ENCODE data around the gene DUS3L.

Gene DUS3L

DNA sequence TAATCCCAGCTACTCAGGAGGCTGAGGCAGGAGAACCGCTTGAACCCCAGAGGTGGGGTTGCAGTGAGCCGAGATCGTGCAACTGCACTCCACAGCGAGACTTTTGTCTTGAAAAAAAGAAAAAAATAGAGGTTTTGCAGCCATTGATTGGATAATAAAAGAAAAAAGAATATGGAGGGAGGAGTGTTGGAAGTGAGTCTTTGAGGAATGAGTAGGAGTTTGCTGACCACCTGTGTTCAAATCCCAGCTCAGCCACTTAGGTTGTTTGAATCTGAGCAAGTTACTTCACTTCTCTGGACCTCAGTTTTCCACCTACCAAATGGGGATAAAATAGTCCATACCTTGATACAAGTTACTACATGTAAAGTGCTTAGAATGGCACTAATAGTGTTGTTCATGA lies 20.2 kb upstream of the DUS3L start:
- no peaks in the 10 kb centered on the region for H3K36me3 ChIP-seq (ENCODE audit: control insufficient read depth in 1 of 2, insufficient read depth in 2 of 2, low read depth in 1 of 2, low read length in 2 of 2)
- DNase-seq = no peak
- H4K8ac ChIP-seq (ENCODE audit: low read length) = no peak overlapping the region
- no peak overlapping the region for H2BK15ac ChIP-seq (ENCODE audit: low read depth, poor library complexity, severe bottlenecking)
- no peak overlapping the region for H3K4ac ChIP-seq (ENCODE audit: low read depth in 1 of 2, low read length in 2 of 2)
- H3K27ac ChIP-seq (ENCODE audit: low read length, poor library complexity, severe bottlenecking) = no peak overlapping the region
- H3K4me1 ChIP-seq (ENCODE audit: control insufficient read depth, insufficient read depth, low read depth, low read length) = no peaks in the 10 kb centered on the region
- no peak overlapping the region for H3K4me3 ChIP-seq (ENCODE audit: insufficient read depth in 1 of 2, low read depth in 1 of 2, low read length in 2 of 2)
- no peak overlapping the region for H2AFZ ChIP-seq (ENCODE audit: low read depth, low read length)
- WGBS = 92% methylated on average over 4 of the region's 4 CpGs
- no peak overlapping the region for H3K18ac ChIP-seq (ENCODE audit: low read depth in 1 of 2, low read length in 2 of 2)
- H3K4me2 ChIP-seq (ENCODE audit: low read length, poor library complexity, severe bottlenecking) = no peak overlapping the region
- H2BK120ac ChIP-seq (ENCODE audit: low read depth, low read length) = no peak overlapping the region
- no peak overlapping the region for H3K23ac ChIP-seq (ENCODE audit: low read length in 2 of 2)
- no peak overlapping the region for H2AK5ac ChIP-seq (ENCODE audit: low read length, severe bottlenecking)
- no peak overlapping the region for H3K9ac ChIP-seq (ENCODE audit: low read length)
- no peaks in the 10 kb centered on the region for H3K79me1 ChIP-seq (replicated peaks; ENCODE audit: low read length, poor library complexity, severe bottlenecking)
- H2BK12ac ChIP-seq (ENCODE audit: low read length in 2 of 2) = no peak overlapping the region
- H2BK5ac ChIP-seq (ENCODE audit: low read depth, low read length, poor library complexity, severe bottlenecking) = no peak overlapping the region
- H3K14ac ChIP-seq (ENCODE audit: low read length in 2 of 2) = no peak overlapping the region
- no peaks in the 10 kb centered on the region for H3K9me3 ChIP-seq (ENCODE audit: control insufficient read depth, low read length)
- H4K91ac ChIP-seq (ENCODE audit: low read length) = no peak overlapping the region
- H3K27me3 ChIP-seq (ENCODE audit: control insufficient read depth in 1 of 2, insufficient read depth in 1 of 2, low read length in 2 of 2) = peaks cover 25 to 30% of the 10 kb centered on the region in 2 experiments

DNA sequence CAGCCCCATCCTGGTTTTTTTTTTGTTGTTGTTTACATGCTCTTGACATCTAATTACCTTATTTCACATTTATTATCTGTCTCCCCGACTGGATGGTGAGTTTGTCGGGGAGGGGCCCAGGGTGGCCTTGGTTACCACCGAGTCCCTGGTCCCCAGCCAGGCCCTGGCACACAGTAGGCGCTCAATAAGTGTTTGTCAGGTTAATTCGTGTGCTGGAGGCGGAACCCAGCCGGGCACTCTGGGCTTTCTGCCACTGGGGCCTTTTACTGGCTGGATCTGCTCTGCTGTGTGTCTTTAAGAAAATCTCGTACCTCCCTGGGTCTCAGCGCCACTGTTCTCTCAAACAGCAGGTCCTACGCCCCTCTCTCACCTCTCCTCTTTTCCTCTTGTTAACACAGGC lies 18.5 kb upstream of the DUS3L start:
- peak overlapping the region; percentile 12 for H2BK15ac ChIP-seq (ENCODE audit: low read depth, poor library complexity, severe bottlenecking)
- H4K91ac ChIP-seq (ENCODE audit: low read length) = no peak overlapping the region
- no peak overlapping the region for H3K4me3 ChIP-seq (ENCODE audit: insufficient read depth in 1 of 2, low read depth in 1 of 2, low read length in 2 of 2)
- no peaks in the 10 kb centered on the region for H3K9me3 ChIP-seq (ENCODE audit: control insufficient read depth, low read length)
- no peak overlapping the region for H3K4ac ChIP-seq (ENCODE audit: low read depth in 1 of 2, low read length in 2 of 2)
- no peak overlapping the region for H2AK5ac ChIP-seq (ENCODE audit: low read length, severe bottlenecking)
- no peak overlapping the region for H2BK12ac ChIP-seq (ENCODE audit: low read length in 2 of 2)
- H3K4me2 ChIP-seq (ENCODE audit: low read length, poor library complexity, severe bottlenecking) = no peak overlapping the region
- H3K18ac ChIP-seq (ENCODE audit: low read depth in 1 of 2, low read length in 2 of 2) = no peak overlapping the region
- no peak overlapping the region for H4K8ac ChIP-seq (ENCODE audit: low read length)
- H2AFZ ChIP-seq (ENCODE audit: low read depth, low read length) = no peak overlapping the region
- no peak overlapping the region for H3K9ac ChIP-seq (ENCODE audit: low read length)
- no peaks in the 10 kb centered on the region for H3K79me1 ChIP-seq (replicated peaks; ENCODE audit: low read length, poor library complexity, severe bottlenecking)
- no peak for DNase-seq
- peaks cover 29 to 33% of the 10 kb centered on the region in 2 experiments for H3K27me3 ChIP-seq (ENCODE audit: control insufficient read depth in 1 of 2, insufficient read depth in 1 of 2, low read length in 2 of 2)
- no peak overlapping the region for H2BK5ac ChIP-seq (ENCODE audit: low read depth, low read length, poor library complexity, severe bottlenecking)
- H3K4me1 ChIP-seq (ENCODE audit: control insufficient read depth, insufficient read depth, low read depth, low read length) = peaks cover 7% of the 10 kb centered on the region
- no peak overlapping the region for H3K14ac ChIP-seq (ENCODE audit: low read length in 2 of 2)
- H3K27ac ChIP-seq (ENCODE audit: low read length, poor library complexity, severe bottlenecking) = no peak overlapping the region
- H3K23ac ChIP-seq (ENCODE audit: low read length in 2 of 2) = no peak overlapping the region
- peak overlapping the region; percentile 73 for H2BK120ac ChIP-seq (ENCODE audit: low read depth, low read length)
- no peaks in the 10 kb centered on the region for H3K36me3 ChIP-seq (ENCODE audit: control insufficient read depth in 1 of 2, insufficient read depth in 2 of 2, low read depth in 1 of 2, low read length in 2 of 2)
- 72% methylated on average over 9 of the region's 10 CpGs for WGBS

DNA sequence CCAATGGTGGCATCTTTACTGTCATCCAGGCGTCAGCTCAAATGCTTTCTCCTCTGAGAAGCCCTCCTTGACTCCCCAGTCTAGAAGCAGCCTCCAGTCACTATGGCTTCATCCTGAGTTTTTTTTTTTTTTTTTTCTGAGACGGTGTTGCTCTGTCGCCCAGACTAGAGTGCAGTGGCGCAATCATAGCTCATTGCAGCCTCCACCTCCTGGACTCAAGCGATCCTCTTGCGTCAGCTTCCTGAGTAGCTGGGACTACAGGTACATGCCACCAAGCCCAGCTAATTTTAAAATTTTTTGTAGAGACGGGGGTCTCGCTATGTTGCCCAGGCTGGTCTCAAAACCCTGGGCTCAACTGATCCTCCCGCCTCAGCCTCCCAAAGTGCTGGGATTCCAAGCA lies 18.1 kb upstream of the DUS3L start:
- no peak overlapping the region for H3K23ac ChIP-seq (ENCODE audit: low read length in 2 of 2)
- H4K91ac ChIP-seq (ENCODE audit: low read length) = no peak overlapping the region
- H3K18ac ChIP-seq (ENCODE audit: low read depth in 1 of 2, low read length in 2 of 2) = no peak overlapping the region
- no peak overlapping the region for H2BK12ac ChIP-seq (ENCODE audit: low read length in 2 of 2)
- peaks cover 33% of the 10 kb centered on the region in 2 experiments for H3K27me3 ChIP-seq (ENCODE audit: control insufficient read depth in 1 of 2, insufficient read depth in 1 of 2, low read length in 2 of 2)
- H3K4me2 ChIP-seq (ENCODE audit: low read length, poor library complexity, severe bottlenecking) = no peak overlapping the region
- H3K9ac ChIP-seq (ENCODE audit: low read length) = no peak overlapping the region
- H3K14ac ChIP-seq (ENCODE audit: low read length in 2 of 2) = no peak overlapping the region
- no peak overlapping the region for H2AFZ ChIP-seq (ENCODE audit: low read depth, low read length)
- H2BK120ac ChIP-seq (ENCODE audit: low read depth, low read length) = no peak overlapping the region
- H3K9me3 ChIP-seq (ENCODE audit: control insufficient read depth, low read length) = no peaks in the 10 kb centered on the region
- no peak overlapping the region for H2AK5ac ChIP-seq (ENCODE audit: low read length, severe bottlenecking)
- H4K8ac ChIP-seq (ENCODE audit: low read length) = no peak overlapping the region
- H3K79me1 ChIP-seq (replicated peaks; ENCODE audit: low read length, poor library complexity, severe bottlenecking) = no peaks in the 10 kb centered on the region
- H3K4ac ChIP-seq (ENCODE audit: low read depth in 1 of 2, low read length in 2 of 2) = no peak overlapping the region
- WGBS = 90% methylated on average over 9 of the region's 9 CpGs
- no peak overlapping the region for H3K27ac ChIP-seq (ENCODE audit: low read length, poor library complexity, severe bottlenecking)
- peaks cover 11% of the 10 kb centered on the region for H3K4me1 ChIP-seq (ENCODE audit: control insufficient read depth, insufficient read depth, low read depth, low read length)
- no peak for DNase-seq
- no peak overlapping the region for H3K4me3 ChIP-seq (ENCODE audit: insufficient read depth in 1 of 2, low read depth in 1 of 2, low read length in 2 of 2)
- no peaks in the 10 kb centered on the region for H3K36me3 ChIP-seq (ENCODE audit: control insufficient read depth in 1 of 2, insufficient read depth in 2 of 2, low read depth in 1 of 2, low read length in 2 of 2)
- no peak overlapping the region for H2BK15ac ChIP-seq (ENCODE audit: low read depth, poor library complexity, severe bottlenecking)
- H2BK5ac ChIP-seq (ENCODE audit: low read depth, low read length, poor library complexity, severe bottlenecking) = no peak overlapping the region

DNA sequence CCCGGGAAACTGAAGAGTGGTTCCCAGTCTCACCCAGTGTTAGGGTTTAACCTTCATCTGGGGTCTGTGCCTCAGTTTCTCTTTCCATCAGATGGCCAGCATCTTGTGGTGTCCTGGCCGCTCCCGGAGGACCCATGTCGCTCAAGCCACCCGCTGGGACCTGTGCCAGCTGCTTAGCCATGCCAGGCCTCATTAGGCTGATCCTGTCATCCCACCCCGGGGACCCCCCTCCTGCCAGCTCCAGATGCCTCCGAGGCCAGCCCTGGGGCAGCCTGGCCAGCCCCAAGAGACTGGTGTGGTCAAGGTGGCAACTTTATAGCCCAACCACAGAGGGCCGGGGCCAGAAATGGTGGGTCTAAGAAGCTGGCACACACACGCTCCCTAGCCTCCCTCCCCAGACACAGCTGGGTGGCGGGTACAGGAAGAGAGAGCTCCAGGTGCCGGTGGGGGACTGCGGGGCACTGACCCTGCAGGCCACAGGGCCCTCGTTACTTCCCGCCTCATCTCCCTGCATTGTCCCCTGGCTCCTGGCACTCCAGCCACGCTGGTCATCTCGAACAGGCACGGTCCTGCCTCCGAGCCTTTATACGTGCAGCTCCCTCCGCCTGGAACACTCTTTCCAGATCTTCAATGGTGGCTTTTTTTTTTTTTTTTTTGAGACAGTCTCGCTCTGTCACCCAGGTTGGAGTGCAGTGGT lies 17.3 kb upstream of the DUS3L start:
- H3K18ac ChIP-seq (ENCODE audit: low read depth in 1 of 2, low read length in 2 of 2) = no peak overlapping the region
- no peak overlapping the region for H2BK12ac ChIP-seq (ENCODE audit: low read length in 2 of 2)
- H3K36me3 ChIP-seq (ENCODE audit: control insufficient read depth in 1 of 2, insufficient read depth in 2 of 2, low read depth in 1 of 2, low read length in 2 of 2) = no peaks in the 10 kb centered on the region
- no peak overlapping the region for H4K8ac ChIP-seq (ENCODE audit: low read length)
- 92% methylated on average over 20 of the region's 21 CpGs for WGBS
- H4K91ac ChIP-seq (ENCODE audit: low read length) = peak overlapping the region; percentile 61
- no peak overlapping the region for H3K4me2 ChIP-seq (ENCODE audit: low read length, poor library complexity, severe bottlenecking)
- no peak overlapping the region for H2BK5ac ChIP-seq (ENCODE audit: low read depth, low read length, poor library complexity, severe bottlenecking)
- no peak overlapping the region for H3K4ac ChIP-seq (ENCODE audit: low read depth in 1 of 2, low read length in 2 of 2)
- H3K9ac ChIP-seq (ENCODE audit: low read length) = no peak overlapping the region
- H2BK15ac ChIP-seq (ENCODE audit: low read depth, poor library complexity, severe bottlenecking) = no peak overlapping the region
- H2AFZ ChIP-seq (ENCODE audit: low read depth, low read length) = no peak overlapping the region
- no peak overlapping the region for H2AK5ac ChIP-seq (ENCODE audit: low read length, severe bottlenecking)
- H3K9me3 ChIP-seq (ENCODE audit: control insufficient read depth, low read length) = no peaks in the 10 kb centered on the region
- DNase-seq = no peak
- H2BK120ac ChIP-seq (ENCODE audit: low read depth, low read length) = no peak overlapping the region
- H3K4me1 ChIP-seq (ENCODE audit: control insufficient read depth, insufficient read depth, low read depth, low read length) = peaks cover 15% of the 10 kb centered on the region
- peaks cover 33 to 37% of the 10 kb centered on the region in 2 experiments for H3K27me3 ChIP-seq (ENCODE audit: control insufficient read depth in 1 of 2, insufficient read depth in 1 of 2, low read length in 2 of 2)
- H3K79me1 ChIP-seq (replicated peaks; ENCODE audit: low read length, poor library complexity, severe bottlenecking) = no peaks in the 10 kb centered on the region
- H3K23ac ChIP-seq (ENCODE audit: low read length in 2 of 2) = no peak overlapping the region
- H3K27ac ChIP-seq (ENCODE audit: low read length, poor library complexity, severe bottlenecking) = no peak overlapping the region
- no peak overlapping the region for H3K4me3 ChIP-seq (ENCODE audit: insufficient read depth in 1 of 2, low read depth in 1 of 2, low read length in 2 of 2)
- H3K14ac ChIP-seq (ENCODE audit: low read length in 2 of 2) = no peak overlapping the region
